ENCODE measurements around the gene GRAMD1A. TPM values are rescaled to one million over a fixed set of nuclear protein-coding genes. Genes with fewer than 3 reads are reported as not detected.

Gene GRAMD1A
- total and polyA plus RNA-seq, 2 of the 8 experiments (the other 6 are each of a cell fraction or from before 2014, with no cell fraction given) = 113 to 154 TPM

- Histone ChIP-seq H2BK120ac (replicated peaks; ENCODE audit: low read depth, low read length) (no peak overlapping the region), H3K23me2 (ENCODE audit: low read depth, low read length) (no peaks in the 10 kb centered on the region), H3K4ac (replicated peaks; ENCODE audit: insufficient read length, low read depth, low read length) (no peak overlapping the region), H3K4me3 (ENCODE audit: extremely low read depth in 1 of 4, insufficient read depth in 2 of 4, low read depth in 3 of 4, low read length in 4 of 4) (no peak overlapping the region), H2BK15ac (ENCODE audit: low read length) (no peak overlapping the region), H3K27ac (ENCODE audit: low read depth, low read length) (0 out of 2 replicates have a peak overlapping the region, but pooled peaks have one; percentile 9), H3K9ac (replicated peaks in 1 of 4; ENCODE audit: extremely low read depth in 1 of 4, low read depth in 3 of 4, low read length in 3 of 4) (no peak overlapping the region), H2AK5ac (ENCODE audit: low read depth, low read length) (no peak overlapping the region), H3K18ac (ENCODE audit: extremely low read depth, low read length) (no peak overlapping the region; the same call in 1 of the 2 replicates), H3K56ac (replicated peaks; ENCODE audit: insufficient read length, low read depth, low read length) (no peak overlapping the region), H4K91ac (replicated peaks; ENCODE audit: insufficient read length, low read length) (no peak overlapping the region), H3K4me2 (ENCODE audit: insufficient read depth in 1 of 2, low read depth in 2 of 2, low read length in 2 of 2) (no peak overlapping the region), H3K27me3 (replicated peaks in 1 of 4; ENCODE audit: control insufficient read depth in 3 of 4, extremely low read depth in 1 of 4, insufficient read depth in 3 of 4, low read length in 3 of 4) (no peaks in the 10 kb centered on the region; a peak in 1 of 7 replicates), H2BK12ac (ENCODE audit: low read depth, low read length) (no peak overlapping the region), H3K36me3 (ENCODE audit: control insufficient read depth in 2 of 4, insufficient read depth in 4 of 4, low read length in 3 of 4) (peaks cover 40 to 77% (median 66%) of the 10 kb centered on the region in 4 experiments), H2BK5ac (ENCODE audit: low read depth, low read length) (no peak overlapping the region; the same call in 1 of the 2 replicates), H3K14ac (ENCODE audit: insufficient read length) (no peak overlapping the region), H4K20me1 (replicated peaks in 1 of 2; ENCODE audit: control insufficient read depth in 1 of 2, insufficient read depth in 2 of 2, low read length in 2 of 2) (peaks cover 8 to 20% of the 10 kb centered on the region in 2 experiments), H3K79me2 (ENCODE audit: control insufficient read depth in 1 of 2, insufficient read depth in 2 of 2, low read length in 2 of 2) (no peaks in the 10 kb centered on the region), H4K8ac (ENCODE audit: extremely low read depth, insufficient read depth, low read length) (peak overlapping the region; percentile 46), H3K79me1 (ENCODE audit: low read depth, low read length) (no peaks in the 10 kb centered on the region; the same call in 1 of the 2 replicates), H3K4me1 (replicated peaks in 1 of 4; ENCODE audit: control insufficient read depth in 3 of 4, insufficient read depth in 4 of 4, low read length in 3 of 4) (no peaks in the 10 kb centered on the region), H2AFZ (ENCODE audit: low read length) (no peak overlapping the region), H3K9me3 (ENCODE audit: insufficient read depth in 2 of 2, low read depth in 1 of 2, low read length in 1 of 2) (no peaks in the 10 kb centered on the region), H2BK20ac (ENCODE audit: low read length) (0 out of 2 replicates have a peak overlapping the region, but pooled peaks have one; percentile 32), H3K23ac (ENCODE audit: insufficient read length) (no peak overlapping the region), H4K5ac (ENCODE audit: insufficient read length, low read depth, low read length) (no peak overlapping the region)
- DNase-seq (ENCODE audit: low read depth in 1 of 2, low spot score in 2 of 2) (peak in 1 of 2 experiments; percentile 97), FAIRE-seq (no peak)
- WGBS, 2 experiments (ENCODE audit: extremely low coverage in 1 of 2, insufficient coverage in 1 of 2, insufficient read length in 1 of 2, insufficient replicate concordance in 2 of 2, low coverage in 1 of 2, low lambda C conversion rate in 2 of 2, missing lambda C conversion rate in 1 of 2) = 79% methylated on average over 23 of the region's 32 CpGs; no CpG with 5 or more reads in 1 of the 2 experiments
- ChIA-PET POLR2A (ENCODE audit: partially characterized antibody) (interaction anchor here (1.0 to 24.8 kb wide), 6 partner anchors 7 to 41 kb away, joined by 3 to 366 read pairs (median 6); partner anchors contain the start of genes GRAMD1A and SCN1B), CTCF (ENCODE audit: partially characterized antibody) (interaction anchor here (0.5 to 12.2 kb wide), 20 partner anchors 9 to 1913 kb away, joined by 3 to 174 read pairs (median 4); partner anchors contain the start of gene ZNF30)
- no peak for TF ChIP-seq MAFK (IDR thresholded peaks at IDR 0.05; ENCODE audit: low read depth, low read length)
- no peak; the same call in 1 of the 2 replicates for TF ChIP-seq RFX5 (IDR thresholded peaks at IDR 0.05; ENCODE audit: borderline replicate concordance, low read depth, low read length)
- no peak for TF ChIP-seq SUZ12 (IDR thresholded peaks at IDR 0.05; ENCODE audit: low read length)
- no peak for TF ChIP-seq CHD2 (IDR thresholded peaks at IDR 0.05; ENCODE audit: low read length)
- no peak; the same call in 1 of the 2 replicates for TF ChIP-seq GABPA (IDR thresholded peaks at IDR 0.05; ENCODE audit: borderline replicate concordance, insufficient read depth, low read length)
- TF ChIP-seq HDAC2 (IDR thresholded peaks at IDR 0.05; ENCODE audit: borderline replicate concordance in 1 of 2, low read depth in 2 of 2, low read length in 2 of 2) = no peak
- TF ChIP-seq EP300 (IDR thresholded peaks at IDR 0.05; ENCODE audit: borderline replicate concordance in 1 of 2, low read depth in 2 of 2, low read length in 2 of 2) = no peak
- TF ChIP-seq SP1 (IDR thresholded peaks at IDR 0.05; ENCODE audit: low read depth, low read length) = no peak
- peak; percentile 37; the same call in 1 of the 2 replicates for TF ChIP-seq POLR2AphosphoS5 (IDR thresholded peaks at IDR 0.05; ENCODE audit: low read depth, low read length)
- TF ChIP-seq FOSL1 (IDR thresholded peaks at IDR 0.05; ENCODE audit: insufficient read depth, low read depth, low read length) = no peak
- no peak for TF ChIP-seq PHF8 (conservative IDR thresholded peaks at IDR 0.05; ENCODE audit: low read depth, low read length)
Measured at GRCh38 chr19:35013041-35013819, 13.1 kb downstream of the GRAMD1A start.

Data from H1 (cell line).